ENCODE results near the gene MACF1.

Gene MACF1

DNA sequence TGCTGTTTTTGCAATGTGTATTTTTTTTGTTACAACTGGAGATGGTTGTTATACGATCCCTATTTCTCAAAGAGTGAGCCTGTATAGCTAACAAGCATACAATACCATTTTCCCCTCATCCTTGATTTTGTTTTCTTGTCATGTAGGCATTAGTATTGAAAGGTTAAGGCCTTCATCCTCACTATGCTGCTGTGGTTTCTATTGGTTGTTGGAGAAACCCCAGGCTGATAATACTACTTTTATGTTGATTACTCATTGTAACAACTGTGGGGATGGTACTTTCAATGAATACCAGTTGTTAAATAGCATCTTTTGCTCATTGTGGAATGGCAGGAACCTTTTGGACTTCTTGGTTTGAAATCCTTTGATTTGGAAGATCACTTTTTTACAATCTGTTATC lies 39.0 kb upstream of the MACF1 start:
- Histone ChIP-seq H3K9ac (ENCODE audit: low read depth, low read length) (no peak overlapping the region), H3K36me3 (ENCODE audit: control insufficient read depth, insufficient read depth, low read length) (no peaks in the 10 kb centered on the region), H3K9me3 (ENCODE audit: control insufficient read depth, insufficient read depth, low read length) (no peaks in the 10 kb centered on the region), H3K27ac (ENCODE audit: low read depth, low read length) (peak overlapping the region; percentile 84), H3K4me3 (ENCODE audit: low read depth, low read length) (no peak overlapping the region), H3K27me3 (ENCODE audit: control insufficient read depth, insufficient read depth, low read length) (no peaks in the 10 kb centered on the region), H3K4me1 (ENCODE audit: control insufficient read depth, insufficient read depth, low read length) (peaks cover 60% of the 10 kb centered on the region)

DNA sequence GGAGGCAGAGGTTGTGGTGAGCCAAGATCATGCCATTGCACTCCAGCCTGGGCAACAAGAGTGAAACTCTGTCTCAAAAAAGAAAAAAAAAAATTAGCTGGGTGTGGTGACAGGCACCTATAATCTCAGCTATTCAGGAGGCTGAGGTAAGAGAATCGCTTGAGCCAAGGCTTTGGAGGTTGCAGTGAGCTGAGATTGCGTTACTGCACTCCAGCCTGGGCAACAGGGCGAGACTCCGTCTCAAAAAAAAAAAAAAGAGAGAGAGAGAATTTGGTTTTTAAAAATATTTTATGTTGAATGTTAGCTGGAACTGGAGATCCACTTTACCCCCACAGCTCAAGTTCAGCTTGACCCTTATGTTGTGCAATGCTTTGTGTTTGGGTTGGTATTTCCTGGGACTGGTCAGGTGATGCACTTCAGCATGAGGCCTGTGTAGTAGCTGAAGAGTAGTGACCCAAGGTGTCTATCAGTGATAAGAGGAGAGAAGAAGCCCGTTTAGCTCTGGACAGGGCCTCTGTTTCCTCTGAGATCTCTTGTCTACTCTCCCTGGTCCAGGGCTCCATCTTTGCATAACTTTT lies 36.8 kb upstream of the MACF1 start:
- H3K9me3 ChIP-seq (ENCODE audit: control insufficient read depth, insufficient read depth, low read length), result no peaks in the 10 kb centered on the region
- no peaks in the 10 kb centered on the region for H3K36me3 ChIP-seq (ENCODE audit: control insufficient read depth, insufficient read depth, low read length)
- no peak overlapping the region for H3K9ac ChIP-seq (ENCODE audit: low read depth, low read length)
- H3K4me1 ChIP-seq (ENCODE audit: control insufficient read depth, insufficient read depth, low read length), result peaks cover 63% of the 10 kb centered on the region
- H3K27me3 ChIP-seq (ENCODE audit: control insufficient read depth, insufficient read depth, low read length), result no peaks in the 10 kb centered on the region
- no peak overlapping the region for H3K27ac ChIP-seq (ENCODE audit: low read depth, low read length)
- no peak overlapping the region for H3K4me3 ChIP-seq (ENCODE audit: low read depth, low read length)

- no peaks in the 10 kb centered on the region for H3K36me3 ChIP-seq (ENCODE audit: control insufficient read depth, insufficient read depth, low read length)
Measured at GRCh38 chr1:39168301-39169080, 36.0 kb upstream of the MACF1 start.

DNA sequence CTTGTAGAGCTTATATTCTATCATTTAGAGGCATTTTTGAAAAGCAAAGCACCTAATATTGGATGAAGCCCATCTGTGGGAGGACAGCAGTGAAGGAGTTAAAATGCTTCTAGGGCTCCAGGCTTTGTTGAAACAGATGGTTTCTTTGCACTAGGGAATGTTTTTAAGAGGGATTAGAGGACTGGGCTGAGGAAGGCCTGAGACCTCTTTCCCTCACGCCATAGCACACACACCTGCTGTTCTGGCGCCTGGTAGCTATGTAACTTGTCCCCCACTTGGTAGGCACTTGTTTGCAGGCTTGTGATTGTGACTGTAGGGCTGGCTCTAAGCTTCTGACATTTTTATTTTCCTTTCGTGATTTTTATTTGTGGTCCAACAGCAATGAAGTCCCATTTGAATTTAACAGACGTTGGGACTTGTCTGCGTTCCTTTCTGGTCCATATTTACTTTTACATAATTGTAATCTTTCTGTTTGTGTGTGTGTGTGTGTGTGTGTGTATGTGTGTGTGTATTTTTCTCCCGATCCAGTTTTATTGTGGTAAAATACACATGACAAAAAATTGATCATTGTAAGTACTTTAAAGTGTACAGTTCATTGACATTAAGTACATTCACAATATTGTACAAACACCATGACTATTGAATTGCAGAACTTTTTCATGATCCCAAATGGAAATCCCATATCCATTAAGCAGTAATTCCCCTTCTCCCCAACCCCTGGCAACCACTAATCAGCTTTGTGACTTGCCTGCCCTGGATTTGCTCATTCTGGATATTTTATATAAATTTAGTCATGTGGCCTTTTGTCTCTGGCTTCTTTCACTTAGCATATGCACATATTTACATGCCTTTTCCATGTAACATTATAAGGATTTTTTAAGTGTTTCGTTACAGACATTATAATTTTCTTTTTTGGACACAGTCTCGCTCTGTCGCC lies 33.5 kb upstream of the MACF1 start:
- H3K4me1 ChIP-seq (ENCODE audit: control insufficient read depth, insufficient read depth, low read length), result peaks cover 57% of the 10 kb centered on the region
- no peaks in the 10 kb centered on the region for H3K9me3 ChIP-seq (ENCODE audit: control insufficient read depth, insufficient read depth, low read length)
- H3K36me3 ChIP-seq (ENCODE audit: control insufficient read depth, insufficient read depth, low read length), result no peaks in the 10 kb centered on the region
- H3K27me3 ChIP-seq (ENCODE audit: control insufficient read depth, insufficient read depth, low read length), result no peaks in the 10 kb centered on the region
- peak overlapping the region; percentile 90 for H3K27ac ChIP-seq (ENCODE audit: low read depth, low read length)
- H3K9ac ChIP-seq (ENCODE audit: low read depth, low read length), result no peak overlapping the region
- peak overlapping the region; percentile 0; the same call in 1 of the 2 replicates for H3K4me3 ChIP-seq (ENCODE audit: low read depth, low read length)

More at GRCh38 chr1:39168301-39169080, 36.0 kb upstream of the MACF1 start:
- Histone ChIP-seq H3K4me3 (ENCODE audit: low read depth, low read length) (no peak overlapping the region), H3K9ac (ENCODE audit: low read depth, low read length) (no peak overlapping the region), H3K9me3 (ENCODE audit: control insufficient read depth, insufficient read depth, low read length) (no peaks in the 10 kb centered on the region), H3K27me3 (ENCODE audit: control insufficient read depth, insufficient read depth, low read length) (no peaks in the 10 kb centered on the region), H3K4me1 (ENCODE audit: control insufficient read depth, insufficient read depth, low read length) (peaks cover 64% of the 10 kb centered on the region), H3K27ac (ENCODE audit: low read depth, low read length) (no peak overlapping the region)

DNA sequence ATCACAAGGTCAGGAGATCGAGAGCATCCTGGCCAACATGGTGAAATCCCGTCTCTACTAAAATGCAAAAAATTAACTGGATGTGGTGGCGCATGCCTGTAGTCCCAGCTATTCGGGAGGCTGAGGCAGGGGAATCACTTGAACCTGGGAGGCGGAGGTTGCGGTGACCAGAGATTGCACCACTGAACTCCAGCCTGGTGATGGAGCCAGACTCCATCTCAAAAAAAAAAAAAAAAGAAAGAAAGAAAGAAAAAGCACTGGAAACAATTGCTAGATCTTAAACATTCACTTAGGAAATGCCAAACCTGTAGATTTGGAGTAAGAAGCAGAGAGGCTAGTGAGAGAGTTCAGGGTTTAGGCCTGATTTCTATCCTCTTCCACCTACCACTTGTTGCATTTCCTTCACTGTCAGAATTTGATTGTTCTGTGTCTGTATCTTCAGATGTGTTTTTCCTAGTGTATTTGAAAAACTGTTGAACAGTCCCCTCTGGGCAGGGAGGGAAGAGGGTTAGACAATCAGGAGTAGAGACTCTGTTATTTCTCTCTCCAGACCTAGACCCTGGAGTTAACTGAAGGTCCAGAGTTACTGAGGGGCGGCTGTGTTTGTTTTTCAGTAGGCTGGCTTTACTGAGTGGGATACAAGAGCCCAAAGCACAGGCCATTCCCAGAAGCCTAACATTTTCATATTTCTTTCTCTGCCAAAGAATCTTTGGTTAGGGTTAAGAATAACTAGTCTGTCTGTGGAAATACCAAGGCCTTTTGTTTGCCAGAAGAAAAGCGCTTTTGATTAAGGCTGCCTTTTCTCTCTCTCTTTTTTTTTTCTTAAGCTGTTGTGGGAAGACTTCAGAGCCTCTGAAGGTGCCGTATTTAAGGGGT lies 31.1 kb upstream of the MACF1 start:
- peak overlapping the region; percentile 86 for H3K27ac ChIP-seq (ENCODE audit: low read depth, low read length)
- H3K27me3 ChIP-seq (ENCODE audit: control insufficient read depth, insufficient read depth, low read length), result no peaks in the 10 kb centered on the region
- H3K36me3 ChIP-seq (ENCODE audit: control insufficient read depth, insufficient read depth, low read length), result no peaks in the 10 kb centered on the region
- H3K9me3 ChIP-seq (ENCODE audit: control insufficient read depth, insufficient read depth, low read length), result no peaks in the 10 kb centered on the region
- H3K4me3 ChIP-seq (ENCODE audit: low read depth, low read length), result no peak overlapping the region
- peaks cover 75% of the 10 kb centered on the region for H3K4me1 ChIP-seq (ENCODE audit: control insufficient read depth, insufficient read depth, low read length)
- no peak overlapping the region for H3K9ac ChIP-seq (ENCODE audit: low read depth, low read length)

DNA sequence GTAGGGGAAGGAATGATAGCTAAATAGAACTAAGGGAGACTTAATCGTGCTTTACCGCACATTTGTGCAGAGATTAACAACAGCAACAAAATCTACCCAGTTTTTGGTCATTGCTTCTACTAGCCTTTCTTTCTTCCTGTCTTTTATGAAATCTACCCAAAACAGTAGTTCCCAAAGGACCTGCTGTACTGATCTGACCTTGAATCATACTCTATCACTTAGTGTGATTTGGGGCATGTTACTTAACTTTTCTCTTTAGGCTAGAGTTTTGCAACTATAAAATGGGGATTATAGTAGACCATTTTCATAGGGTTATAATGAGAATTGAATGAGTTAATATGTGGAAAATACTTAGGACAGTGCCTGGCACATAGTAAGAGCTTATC lies 30.5 kb upstream of the MACF1 start:
- no peaks in the 10 kb centered on the region for H3K36me3 ChIP-seq (ENCODE audit: control insufficient read depth, insufficient read depth, low read length)
- H3K27me3 ChIP-seq (ENCODE audit: control insufficient read depth, insufficient read depth, low read length), result no peaks in the 10 kb centered on the region
- peak overlapping the region; percentile 86 for H3K27ac ChIP-seq (ENCODE audit: low read depth, low read length)
- no peak overlapping the region for H3K4me3 ChIP-seq (ENCODE audit: low read depth, low read length)
- H3K4me1 ChIP-seq (ENCODE audit: control insufficient read depth, insufficient read depth, low read length), result peaks cover 72% of the 10 kb centered on the region
- no peaks in the 10 kb centered on the region for H3K9me3 ChIP-seq (ENCODE audit: control insufficient read depth, insufficient read depth, low read length)
- no peak overlapping the region for H3K9ac ChIP-seq (ENCODE audit: low read depth, low read length)

DNA sequence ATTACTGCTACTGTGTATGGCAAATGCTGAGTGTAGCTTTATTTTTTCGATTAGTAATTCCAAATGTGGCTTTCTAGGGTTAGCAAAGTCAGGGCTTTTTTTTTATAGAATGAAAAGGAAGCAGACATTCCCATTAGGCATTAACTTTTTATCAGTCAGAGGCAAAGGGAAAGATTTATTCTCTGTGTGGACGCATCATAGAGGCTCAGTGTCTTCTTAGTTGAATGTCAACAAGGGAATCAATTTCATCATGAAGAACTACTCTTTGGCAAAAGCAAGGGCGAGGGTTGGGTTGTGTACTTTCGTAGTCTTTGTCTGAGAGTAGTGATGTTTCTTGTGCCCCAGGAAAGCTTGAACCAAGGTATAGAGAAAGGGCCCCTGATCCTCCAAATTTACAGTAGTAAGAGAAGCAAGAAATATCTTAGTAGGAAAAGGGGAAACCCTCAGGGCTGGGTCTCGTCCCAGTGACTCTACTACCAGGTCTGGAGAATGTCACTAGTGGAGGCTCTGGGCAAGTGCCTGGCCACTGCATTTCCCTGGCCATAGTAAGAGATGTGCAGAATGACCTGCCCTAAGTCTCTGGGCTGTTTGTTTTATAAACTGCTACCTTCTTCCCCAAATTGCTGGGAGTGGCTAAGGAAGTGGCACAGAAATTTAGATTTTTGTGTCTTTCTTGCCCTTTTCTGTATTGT lies 30.0 kb upstream of the MACF1 start:
- Histone ChIP-seq H3K27ac (ENCODE audit: low read depth, low read length) (peak overlapping the region; percentile 86), H3K9ac (ENCODE audit: low read depth, low read length) (no peak overlapping the region), H3K4me1 (ENCODE audit: control insufficient read depth, insufficient read depth, low read length) (peaks cover 69% of the 10 kb centered on the region), H3K27me3 (ENCODE audit: control insufficient read depth, insufficient read depth, low read length) (no peaks in the 10 kb centered on the region), H3K9me3 (ENCODE audit: control insufficient read depth, insufficient read depth, low read length) (no peaks in the 10 kb centered on the region), H3K36me3 (ENCODE audit: control insufficient read depth, insufficient read depth, low read length) (no peaks in the 10 kb centered on the region), H3K4me3 (ENCODE audit: low read depth, low read length) (no peak overlapping the region)

- Histone ChIP-seq H3K27ac (ENCODE audit: low read depth, low read length) (peak overlapping the region; percentile 37), H3K9ac (ENCODE audit: low read depth, low read length) (no peak overlapping the region), H3K36me3 (ENCODE audit: control insufficient read depth, insufficient read depth, low read length) (no peaks in the 10 kb centered on the region), H3K9me3 (ENCODE audit: control insufficient read depth, insufficient read depth, low read length) (no peaks in the 10 kb centered on the region), H3K4me3 (ENCODE audit: low read depth, low read length) (no peak overlapping the region), H3K4me1 (ENCODE audit: control insufficient read depth, insufficient read depth, low read length) (peaks cover 45% of the 10 kb centered on the region), H3K27me3 (ENCODE audit: control insufficient read depth, insufficient read depth, low read length) (no peaks in the 10 kb centered on the region)
Measured at GRCh38 chr1:39177706-39178105, 26.8 kb upstream of the MACF1 start.

- H3K9me3 ChIP-seq (ENCODE audit: control insufficient read depth, insufficient read depth, low read length), result no peaks in the 10 kb centered on the region
- H3K27ac ChIP-seq (ENCODE audit: low read depth, low read length), result peak overlapping the region; percentile 49
- H3K4me3 ChIP-seq (ENCODE audit: low read depth, low read length), result no peak overlapping the region
- no peaks in the 10 kb centered on the region for H3K27me3 ChIP-seq (ENCODE audit: control insufficient read depth, insufficient read depth, low read length)
- peaks cover 44% of the 10 kb centered on the region for H3K4me1 ChIP-seq (ENCODE audit: control insufficient read depth, insufficient read depth, low read length)
- H3K9ac ChIP-seq (ENCODE audit: low read depth, low read length), result no peak overlapping the region
- H3K36me3 ChIP-seq (ENCODE audit: control insufficient read depth, insufficient read depth, low read length), result no peaks in the 10 kb centered on the region
Measured at GRCh38 chr1:39178541-39179431, 25.7 kb upstream of the MACF1 start.
